HepG2 (cell line): ENCODE measurements around the gene BCL2. TPM values are rescaled to one million over a fixed set of nuclear protein-coding genes. Genes with fewer than 3 reads are reported as not detected.

Experiments used
- ARID5B ChIP-seq: IDR thresholded peaks from 2 replicates; pipeline ENCODE4 v1.4.0; 2020; ENCODE audit warnings: mild to moderate bottlenecking, missing genetic modification reagents
- CHD2 ChIP-seq: IDR thresholded peaks from 2 replicates; pipeline ENCODE4 v1.6.1; 2011; ENCODE audit warnings: low read depth, low read length, improper control_type of control experiment
- DMAP1 ChIP-seq: IDR thresholded peaks from 2 replicates; pipeline ENCODE4 v1.6.1; 2016
- ELF1 ChIP-seq: sonication (generic); formaldehyde crosslinking; IDR thresholded peaks from 2 replicates; pipeline ENCODE4 v1.4.0; 2020; ENCODE audit warnings: missing genetic modification reagents
- FOSL1 ChIP-seq: sonication (generic); formaldehyde crosslinking; IDR thresholded peaks from 2 replicates; pipeline ENCODE4 v1.9.0; 2021; ENCODE audit warnings: missing genetic modification reagents, borderline replicate concordance
- KLF15 ChIP-seq: sonication (generic); formaldehyde crosslinking; IDR thresholded peaks from 2 replicates; pipeline ENCODE4 v1.8.1; 2023; ENCODE audit warnings: borderline replicate concordance, mild to moderate bottlenecking, inconsistent platforms, missing genetic modification reagents, mixed read lengths
- RBFOX2 ChIP-seq: fragments of 200-400 bp; formaldehyde crosslinking; IDR thresholded peaks from 2 replicates; pipeline ENCODE4 v1.6.1; 2017; ENCODE audit warnings: low read depth, mild to moderate bottlenecking, low read length
- SAP130 ChIP-seq: IDR thresholded peaks from 2 replicates; pipeline ENCODE4 v1.6.1; 2016; ENCODE audit warnings: low read depth
- SMYD3 ChIP-seq: sonication (generic); formaldehyde crosslinking; IDR thresholded peaks from 2 replicates; pipeline ENCODE4 v1.8.1; 2023; ENCODE audit warnings: mild to moderate bottlenecking, missing genetic modification reagents
- TAF1 ChIP-seq: sonication (generic); formaldehyde crosslinking; IDR thresholded peaks from 2 replicates; pipeline ENCODE4 v1.4.0; 2020; ENCODE audit warnings: missing genetic modification reagents
- ZHX2 ChIP-seq, 2 experiments: sonication (generic) in 1 of 2; formaldehyde crosslinking in 1 of 2; IDR thresholded peaks; 2 replicates each; pipeline versions ENCODE4 v1.6.1 to v1.9.0; 2014 to 2022; ENCODE audit warnings: antibody characterized with exemption in 1 of 2, borderline replicate concordance in 1 of 2, inconsistent platforms in 1 of 2, low read depth in 1 of 2, missing genetic modification reagents in 1 of 2
- ZNF326 ChIP-seq: sonication (generic); formaldehyde crosslinking; IDR thresholded peaks from 2 replicates; pipeline ENCODE4 v1.4.0; 2020; ENCODE audit warnings: missing genetic modification reagents, borderline replicate concordance
- ZNF503 ChIP-seq: sonication (generic); formaldehyde crosslinking; IDR thresholded peaks from 2 replicates; pipeline ENCODE4 v1.4.0; 2020; ENCODE audit warnings: missing genetic modification reagents
- ZNF790 ChIP-seq: sonication (generic); formaldehyde crosslinking; IDR thresholded peaks from 2 replicates; pipeline ENCODE4 v1.8.0; 2022; ENCODE audit warnings: missing genetic modification reagents, mild to moderate bottlenecking, borderline replicate concordance
- ZNF816 ChIP-seq: sonication (generic); formaldehyde crosslinking; IDR thresholded peaks from 2 replicates; pipeline ENCODE4 v1.8.0; 2022; ENCODE audit warnings: missing genetic modification reagents, mild to moderate bottlenecking, borderline replicate concordance
- polyA plus RNA-seq, 8 experiments: library from polyadenylated mRNA; depleted of rRNA in 3 of 8; stranded (reverse) in 7 of 8; unstranded in 1 of 8; fragments of >200 nt; fragmentation: Illumina TruSeq in 4 of 8; extraction: Trizol in 4 of 8; gene quantifications; 2 replicates each; pipeline versions ENCODE4 v1.2.1 to v1.2.3, GENCODE V29; 2011 to 2016; ENCODE audit warnings: low read depth in 4 of 8, missing spikeins in 1 of 8, mixed read lengths in 1 of 8; ENCODE audit not compliant: insufficient read depth in 1 of 8
- total RNA-seq, 5 experiments: library from RNA; depleted of rRNA; stranded (reverse); fragments of >200 nt; fragmentation: Illumina TruSeq; extraction: Trizol; gene quantifications; 2 replicates each; pipeline ENCODE4 v1.2.3, GENCODE V29; 2016; ENCODE audit warnings: low read depth in 1 of 5

Gene BCL2
- total and polyA plus RNA-seq, 2 of the 13 experiments (the other 11 are each of a cell fraction or from before 2014, with no cell fraction given) = 0.07 to 0.53 TPM

- TF ChIP-seq ZHX2 (IDR thresholded peaks at IDR 0.05; ENCODE audit: low read depth) = no peak
- TF ChIP-seq ZHX2 (CRISPR knock-in tag; IDR thresholded peaks at IDR 0.05; ENCODE audit: borderline replicate concordance) = no peak
- TF ChIP-seq SAP130 (CRISPR knock-in tag) = peak; percentile 78
- TF ChIP-seq TAF1 (CRISPR knock-in tag) = peak; percentile 55; the same call in 1 of the 2 replicates
- TF ChIP-seq KLF15 (CRISPR knock-in tag) = no peak
- no peak for TF ChIP-seq DMAP1 (CRISPR knock-in tag)
- TF ChIP-seq ZNF326 (CRISPR knock-in tag) = no peak
- TF ChIP-seq SMYD3 (CRISPR knock-in tag) = no peak
- 0 out of 2 replicates have a peak, but pooled peaks have one; percentile 42 for TF ChIP-seq ARID5B (CRISPR knock-in tag)
- peak; percentile 44 for TF ChIP-seq RBFOX2
- peak; percentile 80 for TF ChIP-seq ELF1 (CRISPR knock-in tag)
- peak; percentile 58 for TF ChIP-seq FOSL1 (CRISPR knock-in tag)
- 0 out of 2 replicates have a peak, but pooled peaks have one; percentile 62 for TF ChIP-seq ZNF790
- peak; percentile 13; the same call in 1 of the 2 replicates for TF ChIP-seq ZNF816 (CRISPR knock-in tag)
- no peak for TF ChIP-seq CHD2
- no peak for TF ChIP-seq ZNF503
Measured at GRCh38 chr18:63366213-63367052, 46.9 kb upstream of the BCL2 start (continued).
